ENCODE results near the gene RELB. TPM values are rescaled to one million over a fixed set of nuclear protein-coding genes. Genes with fewer than 3 reads are reported as not detected.

Gene RELB
- total and polyA plus RNA-seq, 10 of the 15 experiments (the other 5 are each of a cell fraction or from before 2014, with no cell fraction given), result 0.66 to 43.8 (median 12.8) TPM

DNA sequence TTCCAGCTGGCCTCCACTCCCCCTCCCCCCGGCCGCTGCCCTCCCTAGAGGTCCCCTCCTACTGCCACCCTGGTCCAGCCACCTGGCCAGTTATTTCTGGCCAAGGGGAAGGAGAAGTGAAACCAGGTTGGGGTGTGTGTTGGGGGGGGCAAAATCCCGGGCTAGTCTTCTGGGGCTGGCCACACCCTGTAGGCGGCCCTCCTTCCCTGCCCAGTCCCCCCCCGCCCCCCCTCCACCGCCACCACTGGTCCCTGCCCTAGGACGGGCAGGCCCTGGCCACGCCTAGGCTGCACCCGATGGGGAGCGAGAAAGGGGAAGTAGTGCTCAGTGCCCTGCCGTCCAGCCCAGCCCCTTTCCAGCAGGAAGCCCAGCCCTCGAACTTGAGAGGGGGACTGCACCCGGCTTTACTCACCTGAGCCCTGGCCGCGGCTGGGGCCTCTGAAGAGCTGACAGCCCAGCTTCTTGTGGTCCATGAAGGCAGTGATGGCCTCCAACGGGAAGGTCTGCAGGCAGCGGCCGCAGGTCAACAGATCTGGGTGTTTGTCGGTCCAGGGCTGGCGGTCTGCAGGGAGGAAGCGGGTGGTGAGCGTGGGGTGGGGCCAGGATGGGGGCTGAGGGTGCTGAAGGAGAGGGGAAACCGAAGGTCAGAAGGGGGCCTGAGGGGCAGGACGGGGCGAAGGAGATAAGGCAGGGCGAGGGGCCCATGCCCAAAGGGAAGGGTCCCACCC, 74.2 kb downstream of the RELB start (continued):
- TF ChIP-seq, protein P1, sequence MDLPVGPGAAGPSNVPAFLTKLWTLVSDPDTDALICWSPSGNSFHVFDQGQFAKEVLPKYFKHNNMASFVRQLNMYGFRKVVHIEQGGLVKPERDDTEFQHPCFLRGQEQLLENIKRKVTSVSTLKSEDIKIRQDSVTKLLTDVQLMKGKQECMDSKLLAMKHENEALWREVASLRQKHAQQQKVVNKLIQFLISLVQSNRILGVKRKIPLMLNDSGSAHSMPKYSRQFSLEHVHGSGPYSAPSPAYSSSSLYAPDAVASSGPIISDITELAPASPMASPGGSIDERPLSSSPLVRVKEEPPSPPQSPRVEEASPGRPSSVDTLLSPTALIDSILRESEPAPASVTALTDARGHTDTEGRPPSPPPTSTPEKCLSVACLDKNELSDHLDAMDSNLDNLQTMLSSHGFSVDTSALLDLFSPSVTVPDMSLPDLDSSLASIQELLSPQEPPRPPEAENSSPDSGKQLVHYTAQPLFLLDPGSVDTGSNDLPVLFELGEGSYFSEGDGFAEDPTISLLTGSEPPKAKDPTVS (IDR thresholded peaks at IDR 0.05; ENCODE audit: low read depth, low read length), result no peak
- 0 out of 2 replicates have a peak, but pooled peaks have one; percentile 62 for TF ChIP-seq CBFB (IDR thresholded peaks at IDR 0.05; ENCODE audit: low read depth)
- TF ChIP-seq NRF1 (conservative IDR thresholded peaks at IDR 0.05; ENCODE audit: low read depth, low read length), result no peak
- TF ChIP-seq HDAC2 (IDR thresholded peaks at IDR 0.05), result no peak
- TF ChIP-seq, protein P2, sequence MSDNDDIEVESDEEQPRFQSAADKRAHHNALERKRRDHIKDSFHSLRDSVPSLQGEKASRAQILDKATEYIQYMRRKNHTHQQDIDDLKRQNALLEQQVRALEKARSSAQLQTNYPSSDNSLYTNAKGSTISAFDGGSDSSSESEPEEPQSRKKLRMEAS (IDR thresholded peaks at IDR 0.05; ENCODE audit: low read depth, low read length), result peak; percentile 10; the same call in 1 of the 2 replicates
- TF ChIP-seq BCL11A (IDR thresholded peaks at IDR 0.05; ENCODE audit: low read depth, low read length), result peak; percentile 84
- no peak for TF ChIP-seq ZNF384 (IDR thresholded peaks at IDR 0.05; ENCODE audit: borderline replicate concordance, low read depth, low read length)

DNA sequence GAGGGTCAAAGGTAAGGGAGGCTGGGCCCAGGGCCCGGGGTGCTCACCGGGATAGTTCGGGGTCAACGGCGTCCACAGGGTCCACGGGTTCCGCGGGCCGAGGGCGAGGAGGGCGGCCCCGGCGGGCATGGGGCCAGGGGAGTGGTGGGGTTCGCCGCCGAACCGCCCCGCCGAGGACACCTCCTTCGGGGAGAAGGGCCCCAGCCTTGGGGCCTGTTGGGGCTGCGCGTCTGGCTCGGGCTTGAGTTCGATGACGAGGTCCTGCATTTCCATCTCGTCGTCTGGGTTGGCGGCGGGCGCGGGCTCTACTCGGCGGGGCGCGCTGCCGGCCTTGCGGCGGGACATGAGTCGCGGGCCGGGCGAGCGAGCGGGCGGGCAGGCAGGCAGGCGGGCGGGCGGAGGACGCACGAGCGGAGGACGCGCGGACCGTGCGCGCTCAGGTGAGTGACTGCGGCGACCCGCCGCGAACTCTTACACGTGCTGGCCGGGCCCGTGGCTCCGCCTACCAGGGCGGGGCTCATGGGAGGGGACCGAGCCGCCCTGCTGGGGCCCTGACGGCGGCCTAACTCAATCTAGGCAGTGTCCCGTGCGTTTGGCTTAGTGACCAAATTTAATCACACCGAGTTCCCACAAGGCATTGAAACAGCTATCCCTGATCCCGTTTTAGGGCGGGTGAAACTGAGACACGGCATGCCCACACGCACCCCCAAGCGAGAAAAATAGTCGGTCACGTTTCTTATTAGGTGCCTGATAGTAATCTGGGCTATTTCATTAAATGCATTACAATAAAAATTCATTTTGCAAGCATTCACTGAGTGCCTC, 75.0 kb downstream of the RELB start, which contains the start of gene ZNF296:
TSS of gene ZNF296 (minus strand) at position 450 of the 822 bp plus-strand sequence. CDS start at position 345, 105 bp downstream.
- Histone ChIP-seq H3K27ac (ENCODE audit: control insufficient read depth, insufficient read depth) (peak within 1 kb of the TSS; percentile 86), H2AFZ (ENCODE audit: control insufficient read depth, low read depth, low read length) (peak within 1 kb of the TSS; percentile 75), H3K9ac (ENCODE audit: control insufficient read depth, insufficient read depth, low read length) (peak within 1 kb of the TSS; percentile 88), H3K36me3 (ENCODE audit: control insufficient read depth in 2 of 2, insufficient read depth in 2 of 2, low read length in 1 of 2) (peaks cover 10 to 11% of the 10 kb centered on the region in 2 experiments; a peak in 3 of 4 replicates), H3K4me1 (ENCODE audit: control insufficient read depth, insufficient read depth, low read length) (peaks cover 25% of the 10 kb centered on the region), H3K4me2 (ENCODE audit: control insufficient read depth, insufficient read depth) (peak within 1 kb of the TSS; percentile 60), H3K79me2 (ENCODE audit: control insufficient read depth, insufficient read depth, low read length) (peaks cover 65% of the 10 kb centered on the region), H3K4me3 (peak within 1 kb of the TSS; percentile 100), H3K27me3 (replicated peaks in 1 of 2; ENCODE audit: control insufficient read depth in 2 of 2, insufficient read depth in 2 of 2, low read length in 1 of 2) (no peaks in the 10 kb centered on the region), H4K20me1 (ENCODE audit: control insufficient read depth, insufficient read depth) (no peaks in the 10 kb centered on the region; the same call in 1 of the 2 replicates), H3K9me3 (replicated peaks; ENCODE audit: control insufficient read depth, insufficient read depth, low read length) (no peaks in the 10 kb centered on the region)
- RAD21 ChIA-PET (ENCODE audit: unreplicated experiment), result interaction anchor here (1.2 kb wide), 1 partner anchor 42 kb away, joined by 3 read pairs; no protein-coding TSS in a partner anchor
- BruUV-seq (replicated peaks), result TSS peak; percentile 43
- in situ Hi-C loops (cut with MboI), result no loop called here
- POLR2A ChIA-PET, result interaction anchor here (0.5 to 2.5 kb wide), 10 partner anchors 14 to 381 kb away, joined by 3 to 12 read pairs (median 4); partner anchors contain the start of genes BLOC1S3, CLASRP, CLPTM1 and PPP1R37
- SMC1A ChIA-PET (ENCODE audit: uncharacterized antibody, unreplicated experiment), result interaction anchor here (1.0 kb wide), 1 partner anchor 74 kb away, joined by 3 read pairs; no protein-coding TSS in a partner anchor
- intact Hi-C loops (cut with micrococcal nuclease; ENCODE audit: unreplicated experiment), result loop anchor here (5.0 to 10.0 kb wide), 3 partner anchors 61 to 399 kb away; partner anchors contain the start of genes BLOC1S3 and TRAPPC6A
- FAIRE-seq (peak; percentile 77), DNase-seq (ENCODE audit: low read depth, low spot score) (no peak), ATAC-seq (peak; percentile 71)
- WGBS (ENCODE audit: insufficient coverage, insufficient replicate concordance, low lambda C conversion rate, missing lambda C conversion rate), result 2% methylated on average over 69 of the region's 81 CpGs
- CTCF ChIA-PET, result interaction anchor here (1.1 to 2.4 kb wide), 4 partner anchors 24 to 102 kb away, joined by 3 to 6 read pairs (median 4); partner anchors contain the start of genes BLOC1S3 and TRAPPC6A
- TF ChIP-seq NR2F1 (conservative IDR thresholded peaks at IDR 0.05) (peak; percentile 96), POLR2AphosphoS2 (IDR thresholded peaks at IDR 0.05; ENCODE audit: low read depth, low read length) (peak; percentile 26; the same call in 1 of the 2 replicates), YY1 (IDR thresholded peaks at IDR 0.05; ENCODE audit: low read depth, low read length) (no peak), FOS (IDR thresholded peaks at IDR 0.05; ENCODE audit: borderline replicate concordance, extremely low read depth, insufficient read length) (no peak), RAD21 (IDR thresholded peaks at IDR 0.05; ENCODE audit: insufficient read depth, low read depth, low read length) (no peak), NFYB (IDR thresholded peaks at IDR 0.05; ENCODE audit: insufficient read depth, low read depth, low read length) (no peak), POLR2AphosphoS5 (IDR thresholded peaks at IDR 0.05; ENCODE audit: low read length) (peak; percentile 79), SP1 (IDR thresholded peaks at IDR 0.05; ENCODE audit: low read depth, low read length) (peak; percentile 28)
- TF ChIP-seq, protein P3, sequence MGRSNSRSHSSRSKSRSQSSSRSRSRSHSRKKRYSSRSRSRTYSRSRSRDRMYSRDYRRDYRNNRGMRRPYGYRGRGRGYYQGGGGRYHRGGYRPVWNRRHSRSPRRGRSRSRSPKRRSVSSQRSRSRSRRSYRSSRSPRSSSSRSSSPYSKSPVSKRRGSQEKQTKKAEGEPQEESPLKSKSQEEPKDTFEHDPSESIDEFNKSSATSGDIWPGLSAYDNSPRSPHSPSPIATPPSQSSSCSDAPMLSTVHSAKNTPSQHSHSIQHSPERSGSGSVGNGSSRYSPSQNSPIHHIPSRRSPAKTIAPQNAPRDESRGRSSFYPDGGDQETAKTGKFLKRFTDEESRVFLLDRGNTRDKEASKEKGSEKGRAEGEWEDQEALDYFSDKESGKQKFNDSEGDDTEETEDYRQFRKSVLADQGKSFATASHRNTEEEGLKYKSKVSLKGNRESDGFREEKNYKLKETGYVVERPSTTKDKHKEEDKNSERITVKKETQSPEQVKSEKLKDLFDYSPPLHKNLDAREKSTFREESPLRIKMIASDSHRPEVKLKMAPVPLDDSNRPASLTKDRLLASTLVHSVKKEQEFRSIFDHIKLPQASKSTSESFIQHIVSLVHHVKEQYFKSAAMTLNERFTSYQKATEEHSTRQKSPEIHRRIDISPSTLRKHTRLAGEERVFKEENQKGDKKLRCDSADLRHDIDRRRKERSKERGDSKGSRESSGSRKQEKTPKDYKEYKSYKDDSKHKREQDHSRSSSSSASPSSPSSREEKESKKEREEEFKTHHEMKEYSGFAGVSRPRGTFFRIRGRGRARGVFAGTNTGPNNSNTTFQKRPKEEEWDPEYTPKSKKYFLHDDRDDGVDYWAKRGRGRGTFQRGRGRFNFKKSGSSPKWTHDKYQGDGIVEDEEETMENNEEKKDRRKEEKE (IDR thresholded peaks at IDR 0.05), result peak; percentile 49; the same call in 1 of the 2 replicates
